Ascending aorta (tissue), 2 donors: ENCODE results near the gene SYCE3. TPM values are rescaled to one million over a fixed set of nuclear protein-coding genes. Genes with fewer than 3 reads are reported as not detected.
A peak's percentile ranks its signal among the peaks of the same experiment; 100 is the strongest.

ENCODE experiments used
- DNase-seq, 2 donors: peaks; one replicate each; pipeline ENCODE4 v3.0.0-alpha.2; 2019; ENCODE audit warnings: low spot score in 2 of 2
- H3K27ac ChIP-seq, 2 donors: fragments of 200-600 bp; sonication (generic); one replicate each; pipeline ENCODE4 v1.5.1; 2016 to 2017; ENCODE audit warnings: mild to moderate bottlenecking in 1 of 2
- H3K27me3 ChIP-seq: fragments of 200-600 bp; sonication (generic); one replicate; pipeline ENCODE4 v1.5.1; 2017
- H3K36me3 ChIP-seq, 2 donors: fragments of 200-600 bp; sonication (generic); one replicate each; pipeline ENCODE4 v1.5.1; 2016
- H3K4me1 ChIP-seq, 2 donors: fragments of 200-600 bp; sonication (generic); one replicate each; pipeline ENCODE4 v1.5.1; 2016 to 2017; ENCODE audit warnings: mild to moderate bottlenecking in 1 of 2
- H3K4me3 ChIP-seq, 2 donors: fragments of 200-600 bp; sonication (generic); one replicate each; pipeline ENCODE4 v1.5.1; 2016 to 2017; ENCODE audit warnings: mild to moderate bottlenecking in 1 of 2
- H3K9me3 ChIP-seq, 2 donors: fragments of 200-600 bp; sonication (generic); one replicate each; pipeline ENCODE4 v1.5.1; 2016
- CTCF ChIP-seq, 3 experiments: fragments of 200-600 bp in 2 of 3; fragments of 450-650 bp in 1 of 3; sonication (generic) in 2 of 3; IDR thresholded peaks; one replicate each; pipeline ENCODE4 v1.5.1; 2016 to 2019; ENCODE audit warnings: antibody characterized with exemption in 3 of 3, mild to moderate bottlenecking in 1 of 3, moderate library complexity in 1 of 3
- intact Hi-C: fragments of 100-400 bp; cut with DNase I; formaldehyde crosslinking; loops from one replicate; pipeline ENCODE4 v1.15.1; 2023
- total RNA-seq: library from RNA; depleted of rRNA; stranded (reverse); fragments of >200 nt; gene quantifications from one replicate; pipeline ENCODE4 v1.1.0, GENCODE V29; 2016

Gene SYCE3
- total RNA-seq, 1 donor from 2014 or later: not detected

- Histone ChIP-seq H3K4me3 (peak within 1 kb of the TSS; percentile 83 to 94), H3K9me3 (no peaks in the 10 kb centered on the region), H3K27ac (peak within 1 kb of the TSS; percentile 80 to 97), H3K27me3 (no peaks in the 10 kb centered on the region), H3K4me1 (peaks cover 10 to 20% of the 10 kb centered on the region in 2 donors), H3K36me3 (peaks cover 32 to 41% of the 10 kb centered on the region in 2 donors)
- intact Hi-C loops: loop anchor here (1.0 to 10.0 kb wide), 6 partner anchors 32 to 543 kb away; partner anchors contain the start of genes ARSA, PIM3, SBF1 and SELENOO
- peak in 1 of 2 donors; percentile 92 for DNase-seq
- TF ChIP-seq CTCF (IDR thresholded peaks at IDR 0.05): no peak
Measured at GRCh38 chr22:50507421-50507990, 55.2 kb downstream of the SYCE3 start, which contains the start of gene LMF2. Gene LMF2, minus strand, starts transcription at chr22:50507702. Its CDS starts 27 bp downstream, at chr22:50507675.

GRCh38 chr22:50506611-50507420 lies 55.9 kb downstream of the SYCE3 start:
- H3K36me3 ChIP-seq: peaks cover 32 to 39% of the 10 kb centered on the region in 2 donors
- peak overlapping the region; percentile 83 to 94 for H3K4me3 ChIP-seq
- intact Hi-C loops: loop anchor here (1.0 to 10.0 kb wide), 6 partner anchors 32 to 542 kb away; partner anchors contain the start of genes ARSA, PIM3, SBF1 and SELENOO
- no peak for TF ChIP-seq CTCF (IDR thresholded peaks at IDR 0.05)
- H3K27ac ChIP-seq: peak overlapping the region; percentile 80 to 89
- H3K4me1 ChIP-seq: peaks cover 10 to 20% of the 10 kb centered on the region in 2 donors
- H3K9me3 ChIP-seq: no peaks in the 10 kb centered on the region
- H3K27me3 ChIP-seq: no peaks in the 10 kb centered on the region
- DNase-seq: no peak

GRCh38 chr22:50505776-50506610 lies 56.7 kb downstream of the SYCE3 start:
- Histone ChIP-seq H3K27me3 (no peaks in the 10 kb centered on the region), H3K4me1 (peaks cover 10 to 20% of the 10 kb centered on the region in 2 donors), H3K27ac (no peak overlapping the region), H3K36me3 (peaks cover 32 to 38% of the 10 kb centered on the region in 2 donors), H3K9me3 (no peaks in the 10 kb centered on the region), H3K4me3 (peak overlapping the region; percentile 83 to 94)
- intact Hi-C loops: loop anchor here (2.0 to 10.0 kb wide), 4 partner anchors 56 to 541 kb away; partner anchors contain the start of genes PIM3, SELENOO, SYCE3 and TUBGCP6
- TF ChIP-seq CTCF (IDR thresholded peaks at IDR 0.05): no peak
- DNase-seq: no peak

GRCh38 chr22:50505276-50505775 lies 57.4 kb downstream of the SYCE3 start:
- Histone ChIP-seq H3K36me3 (peaks cover 32 to 33% of the 10 kb centered on the region in 2 donors), H3K27ac (no peak overlapping the region), H3K4me3 (no peak overlapping the region), H3K27me3 (no peaks in the 10 kb centered on the region), H3K4me1 (peaks cover 10 to 20% of the 10 kb centered on the region in 2 donors), H3K9me3 (no peaks in the 10 kb centered on the region)
- intact Hi-C loops: loop anchor here (5.0 to 10.0 kb wide), 3 partner anchors 57 to 541 kb away; partner anchors contain the start of genes PIM3, SELENOO and SYCE3
- TF ChIP-seq CTCF (IDR thresholded peaks at IDR 0.05): no peak
- DNase-seq: no peak
